OCI-LY7 (cell line): ENCODE results near the gene DHX34. TPM values are rescaled to one million over a fixed set of nuclear protein-coding genes. Genes with fewer than 3 reads are reported as not detected.

Experiments
- BruUV-seq: library from RNA; stranded (reverse); fragments of 400-500 nt; replicated peaks from 2 replicates; lab custom pipeline; 2021; lab: Mats Ljungman, UMichigan
- CTCF ChIA-PET: fragments of 300-600 bp; sonication (Branson Sonifier 250); formaldehyde crosslinking; loops from one replicate; lab custom pipeline; 2022; ENCODE audit warnings: antibody characterized with exemption; ENCODE audit not compliant: unreplicated experiment; lab: Charles Lee
- POLR2A ChIA-PET: fragments of 300-600 bp; sonication (Branson Sonifier 250); formaldehyde crosslinking; loops from one replicate; lab custom pipeline; 2022; ENCODE audit warnings: antibody characterized with exemption; lab: Charles Lee
- DNase-seq: peaks from one replicate; pipeline ENCODE4 v3.0.0-alpha.2; 2015; ENCODE audit warnings: low spot score
- H2AFZ ChIP-seq: fragments of 200-600 bp; sonication (generic), shearing (Covaris generic); 2 replicates; pipeline ENCODE4 v1.6.1; 2014; ENCODE audit warnings: mild to moderate bottlenecking, antibody characterized with exemption, low read length, moderate library complexity
- H3K27ac ChIP-seq: fragments of 200-600 bp; sonication (generic); 2 replicates; pipeline ENCODE4 v1.5.1; 2014; ENCODE audit warnings: mixed run types, low read depth, mild to moderate bottlenecking, moderate library complexity, low read length, inconsistent platforms; ENCODE audit not compliant: poor library complexity, severe bottlenecking
- H3K36me3 ChIP-seq: fragments of 200-600 bp; sonication (generic); 2 replicates; pipeline ENCODE4 v1.6.1; 2014; ENCODE audit warnings: mild to moderate bottlenecking, antibody characterized with exemption, low read length, moderate library complexity, mixed read lengths; ENCODE audit not compliant: insufficient read depth
- H3K4me1 ChIP-seq: fragments of 200-600 bp; sonication (generic); 2 replicates; pipeline ENCODE4 v1.5.1; 2014; ENCODE audit warnings: mild to moderate bottlenecking, low read length; ENCODE audit not compliant: insufficient read depth, poor library complexity, severe bottlenecking
- H3K4me2 ChIP-seq: fragments of 200-600 bp; sonication (generic); 2 replicates; pipeline ENCODE4 v1.6.1; 2014; ENCODE audit warnings: mild to moderate bottlenecking, low read length
- H3K4me3 ChIP-seq: fragments of 200-600 bp; sonication (generic); 2 replicates; pipeline ENCODE4 v1.5.1; 2014; ENCODE audit warnings: mild to moderate bottlenecking, low read depth, low read length; ENCODE audit not compliant: poor library complexity, severe bottlenecking
- H3K79me2 ChIP-seq: fragments of 200-600 bp; sonication (generic); 2 replicates; pipeline ENCODE4 v1.6.1; 2016; ENCODE audit warnings: low read depth, mild to moderate bottlenecking, low read length, moderate library complexity, mixed read lengths; ENCODE audit not compliant: insufficient read depth
- H3K9me2 ChIP-seq: fragments of 200-600 bp; sonication (generic); 2 replicates; pipeline ENCODE4 v1.6.1; 2016; ENCODE audit warnings: mild to moderate bottlenecking, low read length, mixed read lengths; ENCODE audit not compliant: insufficient read depth
- H3K9me3 ChIP-seq: fragments of 200-600 bp; sonication (generic); 2 replicates; pipeline ENCODE4 v1.6.1; 2014; ENCODE audit warnings: mild to moderate bottlenecking, mixed run types, low read length, mixed read lengths
- H4K20me1 ChIP-seq: fragments of 200-600 bp; sonication (generic); 2 replicates; pipeline ENCODE4 v1.6.1; 2014; ENCODE audit warnings: mild to moderate bottlenecking, antibody characterized with exemption, low read length, moderate library complexity, mixed read lengths; ENCODE audit not compliant: insufficient read depth
- EZH2phosphoT487 ChIP-seq: fragments of 200-600 bp; sonication (generic); IDR thresholded peaks from 2 replicates; pipeline ENCODE4 v1.6.1; 2018; ENCODE audit warnings: low read depth, borderline replicate concordance, mild to moderate bottlenecking, mixed run types, antibody characterized with exemption, low read length, moderate library complexity, mixed read lengths
- intact Hi-C: fragments of 100-400 bp; cut with micrococcal nuclease; formaldehyde crosslinking; loops from one replicate; pipeline ENCODE4 v1.10.0; 2022; ENCODE audit not compliant: unreplicated experiment
- total RNA-seq, 2 experiments: library from RNA; depleted of rRNA in 1 of 2; stranded (reverse); fragments of >200 nt in 1 of 2; shearing (Covaris generic) in 1 of 2; gene quantifications; 2 replicates each; pipeline ENCODE4 v1.2.3, GENCODE V29; 2014 to 2022
- TF ChIP-seq, protein P1 (sequence below): fragments of 200-600 bp; sonication (generic); conservative IDR thresholded peaks from 2 replicates; pipeline ENCODE4 v1.5.1; 2014; ENCODE audit warnings: mild to moderate bottlenecking, antibody characterized with exemption, low read length, moderate library complexity, mixed read lengths

Gene DHX34
- total RNA-seq, 2 experiments from 2014 or later: 19.7 to 32.2 TPM

DNA sequence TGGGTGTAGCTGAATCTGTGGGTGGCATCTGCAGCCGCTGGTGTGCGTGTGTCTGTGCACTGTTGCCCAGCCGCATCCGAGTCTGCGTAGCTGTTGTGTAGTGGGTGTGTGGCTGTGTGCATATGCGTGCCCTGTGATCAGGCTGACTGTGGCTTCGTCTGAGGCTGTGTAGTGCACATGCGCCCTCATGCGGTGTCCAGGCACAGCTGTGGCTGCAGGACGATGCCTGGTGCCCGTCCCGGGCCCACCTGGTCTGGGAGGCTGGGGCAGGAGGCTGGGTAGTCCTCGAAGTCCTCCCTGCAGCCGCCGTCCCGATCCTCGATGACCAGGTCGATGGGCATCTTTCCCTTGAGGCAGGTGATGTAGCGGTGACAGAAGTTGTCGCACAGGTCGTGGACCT lies 65.4 kb downstream of the DHX34 start:
- Histone ChIP-seq H3K4me2 (no peak overlapping the region), H3K27ac (no peak overlapping the region), H3K79me2 (no peaks in the 10 kb centered on the region), H4K20me1 (no peaks in the 10 kb centered on the region), H3K36me3 (no peaks in the 10 kb centered on the region), H3K9me3 (no peaks in the 10 kb centered on the region), H3K4me1 (no peaks in the 10 kb centered on the region), H3K4me3 (no peak overlapping the region), H2AFZ (no peak overlapping the region), H3K9me2 (no peaks in the 10 kb centered on the region)
- intact Hi-C loops: no loop called here
- POLR2A ChIA-PET: no interaction called here
- no TSS peak for BruUV-seq
- CTCF ChIA-PET: no interaction called here
- TF ChIP-seq EZH2phosphoT487: no peak
- TF ChIP-seq, protein P1, sequence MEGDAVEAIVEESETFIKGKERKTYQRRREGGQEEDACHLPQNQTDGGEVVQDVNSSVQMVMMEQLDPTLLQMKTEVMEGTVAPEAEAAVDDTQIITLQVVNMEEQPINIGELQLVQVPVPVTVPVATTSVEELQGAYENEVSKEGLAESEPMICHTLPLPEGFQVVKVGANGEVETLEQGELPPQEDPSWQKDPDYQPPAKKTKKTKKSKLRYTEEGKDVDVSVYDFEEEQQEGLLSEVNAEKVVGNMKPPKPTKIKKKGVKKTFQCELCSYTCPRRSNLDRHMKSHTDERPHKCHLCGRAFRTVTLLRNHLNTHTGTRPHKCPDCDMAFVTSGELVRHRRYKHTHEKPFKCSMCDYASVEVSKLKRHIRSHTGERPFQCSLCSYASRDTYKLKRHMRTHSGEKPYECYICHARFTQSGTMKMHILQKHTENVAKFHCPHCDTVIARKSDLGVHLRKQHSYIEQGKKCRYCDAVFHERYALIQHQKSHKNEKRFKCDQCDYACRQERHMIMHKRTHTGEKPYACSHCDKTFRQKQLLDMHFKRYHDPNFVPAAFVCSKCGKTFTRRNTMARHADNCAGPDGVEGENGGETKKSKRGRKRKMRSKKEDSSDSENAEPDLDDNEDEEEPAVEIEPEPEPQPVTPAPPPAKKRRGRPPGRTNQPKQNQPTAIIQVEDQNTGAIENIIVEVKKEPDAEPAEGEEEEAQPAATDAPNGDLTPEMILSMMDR: no peak
- no peak for DNase-seq

DNA sequence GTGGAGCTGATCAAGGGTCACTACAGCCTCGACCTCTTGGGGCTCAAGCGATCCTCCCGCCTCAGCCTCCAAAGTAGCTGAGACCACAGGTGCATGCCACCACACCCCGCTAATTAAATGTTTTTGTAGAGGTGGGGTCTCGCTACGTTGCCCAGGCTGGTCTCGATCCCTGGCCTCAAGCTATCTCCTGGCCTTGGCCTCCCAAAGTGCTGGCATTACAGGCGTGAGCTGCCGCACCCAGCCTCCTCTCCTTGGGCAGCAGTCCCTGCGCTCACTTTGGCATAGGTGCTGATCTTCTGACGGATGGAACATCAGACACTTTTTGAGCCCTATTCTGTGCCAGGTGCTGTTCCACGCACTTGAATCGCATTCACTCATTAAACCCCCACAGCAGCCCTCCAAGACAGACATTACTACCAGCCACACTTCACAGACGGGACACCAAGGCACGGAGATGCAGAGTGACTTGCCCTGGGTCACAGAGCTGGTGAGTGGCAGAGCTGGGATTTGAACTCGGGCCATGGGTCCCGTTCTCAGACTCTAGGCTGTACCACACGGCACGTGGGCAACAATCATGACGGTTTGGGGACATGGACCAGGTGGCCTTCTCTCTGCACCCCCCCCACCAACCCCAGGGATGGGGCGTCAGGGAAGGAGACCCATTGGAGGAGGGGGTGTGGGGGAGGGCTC lies 67.0 kb downstream of the DHX34 start:
- intact Hi-C loops: no loop called here
- CTCF ChIA-PET: interaction anchor here (0.6 kb wide), 1 partner anchor 435 kb away, joined by 4 read pairs; no protein-coding TSS in a partner anchor
- Histone ChIP-seq H3K4me1 (no peaks in the 10 kb centered on the region), H3K9me3 (no peaks in the 10 kb centered on the region), H3K9me2 (no peaks in the 10 kb centered on the region), H3K4me3 (no peak overlapping the region), H3K36me3 (no peaks in the 10 kb centered on the region), H4K20me1 (no peaks in the 10 kb centered on the region), H3K4me2 (no peak overlapping the region), H3K79me2 (no peaks in the 10 kb centered on the region), H2AFZ (no peak overlapping the region), H3K27ac (no peak overlapping the region)
- BruUV-seq: no TSS peak
- TF ChIP-seq EZH2phosphoT487: no peak
- TF ChIP-seq, protein P1: no peak
- POLR2A ChIA-PET: interaction anchor here (0.6 kb wide), 1 partner anchor 142 kb away, joined by 4 read pairs; no protein-coding TSS in a partner anchor
- DNase-seq: no peak

DNA sequence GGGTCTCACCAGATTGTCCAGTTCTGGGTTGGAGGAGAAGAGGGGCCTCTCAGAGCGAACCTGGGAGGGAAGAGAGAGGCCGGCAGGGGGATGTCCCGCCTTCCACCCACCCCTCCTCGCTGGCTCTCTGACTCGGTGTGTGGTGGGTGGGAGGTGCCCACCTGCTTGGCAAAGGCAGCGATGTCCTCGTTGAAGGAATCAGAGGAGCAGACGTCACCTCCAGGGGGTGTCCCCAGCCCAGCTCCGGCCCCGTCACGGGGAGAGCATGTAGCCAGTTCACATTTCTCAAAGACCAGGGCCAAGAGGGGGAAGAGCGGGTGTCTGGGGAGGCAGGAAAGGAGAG lies 67.5 kb downstream of the DHX34 start:
- Histone ChIP-seq H3K36me3 (no peaks in the 10 kb centered on the region), H3K4me3 (no peak overlapping the region), H2AFZ (no peak overlapping the region), H4K20me1 (no peaks in the 10 kb centered on the region), H3K4me1 (no peaks in the 10 kb centered on the region), H3K9me2 (no peaks in the 10 kb centered on the region), H3K27ac (no peak overlapping the region), H3K4me2 (no peak overlapping the region), H3K9me3 (no peaks in the 10 kb centered on the region), H3K79me2 (no peaks in the 10 kb centered on the region)
- CTCF ChIA-PET: no interaction called here
- intact Hi-C loops: no loop called here
- POLR2A ChIA-PET: no interaction called here
- DNase-seq: no peak
- BruUV-seq: no TSS peak
- TF ChIP-seq, protein P1: no peak
- TF ChIP-seq EZH2phosphoT487: no peak
